GM19328 (cell line): Measurements from ENCODE around the gene TRAK1.
A peak's percentile ranks its signal among the peaks of the same experiment; 100 is the strongest.

Experiments
- ATAC-seq: cut with Tn5 transposase; IDR thresholded peaks from one replicate; pipeline ENCODE4 v1.9.1; 2021; ENCODE audit warnings: mild to moderate bottlenecking, moderate library complexity; ENCODE audit not compliant: unreplicated experiment

Gene TRAK1

DNA sequence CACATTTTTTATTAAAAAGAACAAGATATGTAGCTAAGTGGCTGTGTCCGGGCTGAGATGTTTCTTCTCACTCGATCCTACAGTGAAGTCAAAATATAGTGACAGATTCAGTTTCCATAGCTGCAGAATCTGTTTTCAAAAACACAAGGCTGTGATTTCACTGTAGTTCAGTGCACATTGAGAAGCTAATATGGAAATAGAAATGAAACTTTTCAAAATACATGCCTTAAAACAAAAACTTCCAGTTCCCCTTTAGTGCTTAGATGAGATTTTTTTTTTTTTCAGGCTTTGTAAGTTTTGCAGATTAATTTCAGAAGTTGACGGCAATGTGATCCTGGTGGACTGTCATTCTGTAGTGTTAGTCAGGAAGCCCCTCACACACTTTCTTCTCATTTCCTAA is 23.8 kb upstream of the TRAK1 start:
- peak; percentile 69 for ATAC-seq

- no peak for ATAC-seq
Measured at GRCh38 chr3:42068303-42069088, 22.7 kb upstream of the TRAK1 start.

GRCh38 chr3:42070089-42070488 is 21.1 kb upstream of the TRAK1 start:
- ATAC-seq = no peak

GRCh38 chr3:42070524-42070923 is 20.6 kb upstream of the TRAK1 start:
- no peak for ATAC-seq

GRCh38 chr3:42071904-42072812 is 19.0 kb upstream of the TRAK1 start:
- no peak for ATAC-seq

- no peak for ATAC-seq
Measured at GRCh38 chr3:42072831-42073301, 18.3 kb upstream of the TRAK1 start.

DNA sequence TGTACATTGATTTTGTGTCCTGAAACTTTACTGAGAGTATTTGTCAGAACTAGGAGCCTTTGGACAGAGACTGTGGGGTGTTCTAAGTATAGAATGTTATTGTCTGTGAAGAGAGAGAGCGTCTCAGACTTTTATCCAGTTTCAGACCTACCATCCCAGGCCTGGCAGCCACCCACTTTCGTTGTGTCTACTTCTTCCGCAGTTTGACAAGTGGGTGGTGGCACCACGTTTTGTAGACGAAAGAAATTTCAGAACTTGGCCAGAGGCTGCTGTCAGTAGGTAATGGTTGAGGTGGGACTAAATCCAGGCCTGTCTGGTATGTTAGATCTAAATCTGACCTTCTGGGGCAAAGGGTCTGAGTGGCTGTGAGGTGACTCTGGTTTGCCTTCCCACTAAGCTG is 13.4 kb upstream of the TRAK1 start:
- ATAC-seq = no peak

GRCh38 chr3:42078677-42079076 is 12.5 kb upstream of the TRAK1 start:
- no peak for ATAC-seq

GRCh38 chr3:42079701-42080452 is 11.3 kb upstream of the TRAK1 start:
- ATAC-seq = no peak

- ATAC-seq = no peak
Measured at GRCh38 chr3:42080453-42080872, 10.7 kb upstream of the TRAK1 start.

DNA sequence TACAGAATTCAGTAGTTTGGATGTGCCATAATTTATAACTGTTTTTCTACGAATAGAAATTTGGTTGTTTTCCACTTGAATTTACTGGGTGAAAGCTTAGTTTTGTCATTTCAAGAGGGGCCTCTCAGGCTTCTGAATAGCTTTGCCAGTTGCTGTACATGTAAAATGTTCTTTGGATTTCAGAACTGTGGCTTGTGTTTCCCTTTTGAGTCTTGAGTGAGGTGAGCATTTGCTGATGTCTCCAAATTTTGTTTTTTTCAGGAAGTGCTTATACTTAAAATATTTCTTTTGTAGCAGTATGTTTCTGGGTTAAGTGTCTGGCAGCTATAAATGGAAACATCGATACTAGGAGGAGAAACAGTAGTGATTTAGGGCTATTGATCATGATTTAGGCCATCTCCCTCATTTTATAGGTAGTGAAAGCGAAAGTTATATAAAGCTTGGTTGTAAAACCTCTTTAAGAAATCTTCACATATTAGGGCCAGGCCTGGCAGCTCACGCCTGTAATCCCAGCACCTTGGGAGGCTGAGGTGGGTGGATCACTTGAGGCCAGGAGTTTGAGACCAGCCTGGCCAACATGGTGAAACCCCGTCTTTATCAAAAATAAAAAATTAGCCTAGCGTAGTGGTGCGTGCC is 9.2 kb upstream of the TRAK1 start:
- peak; percentile 49 for ATAC-seq

- no peak for ATAC-seq
Measured at GRCh38 chr3:42084586-42084985, 6.6 kb upstream of the TRAK1 start.

DNA sequence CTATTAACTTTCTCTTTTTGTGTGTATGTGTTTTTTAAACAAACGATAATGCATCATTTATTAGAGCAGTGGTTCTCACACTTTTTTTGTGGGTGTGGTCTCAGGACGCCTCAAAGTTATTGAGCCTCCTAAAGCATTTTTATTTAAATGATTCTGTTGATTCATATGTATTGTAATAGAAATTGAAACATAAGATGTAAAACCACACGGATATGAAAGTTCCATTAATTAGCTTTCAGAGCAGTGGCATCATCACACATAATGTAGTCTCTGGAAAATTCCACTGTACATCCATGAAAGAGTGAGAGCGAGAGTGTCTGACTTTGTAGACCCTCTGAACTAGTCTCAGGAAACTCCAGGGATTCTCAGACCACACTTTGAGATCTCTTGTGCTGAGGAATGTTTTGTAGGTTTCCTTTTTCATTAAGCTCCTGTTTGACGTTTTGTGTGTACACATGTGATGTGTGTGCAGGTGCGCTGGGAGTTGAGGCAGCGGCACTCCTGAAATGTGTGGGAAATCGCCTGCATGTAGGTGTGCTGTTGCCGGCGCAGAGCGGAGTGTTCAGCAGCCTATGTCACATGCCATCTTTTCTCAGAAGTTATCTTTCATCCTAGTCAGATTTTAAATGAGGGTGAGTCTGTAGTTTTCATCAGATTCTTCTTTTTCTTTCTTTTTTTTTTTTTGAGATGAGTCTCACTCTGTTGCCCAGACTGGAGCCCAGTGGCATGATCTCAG is 5.3 kb upstream of the TRAK1 start:
- no peak for ATAC-seq

GRCh38 chr3:42088803-42089530 is 2.2 kb upstream of the TRAK1 start:
- no peak for ATAC-seq

GRCh38 chr3:42092006-42092405 is 849 bp downstream of the TRAK1 start:
- ATAC-seq = no peak

DNA sequence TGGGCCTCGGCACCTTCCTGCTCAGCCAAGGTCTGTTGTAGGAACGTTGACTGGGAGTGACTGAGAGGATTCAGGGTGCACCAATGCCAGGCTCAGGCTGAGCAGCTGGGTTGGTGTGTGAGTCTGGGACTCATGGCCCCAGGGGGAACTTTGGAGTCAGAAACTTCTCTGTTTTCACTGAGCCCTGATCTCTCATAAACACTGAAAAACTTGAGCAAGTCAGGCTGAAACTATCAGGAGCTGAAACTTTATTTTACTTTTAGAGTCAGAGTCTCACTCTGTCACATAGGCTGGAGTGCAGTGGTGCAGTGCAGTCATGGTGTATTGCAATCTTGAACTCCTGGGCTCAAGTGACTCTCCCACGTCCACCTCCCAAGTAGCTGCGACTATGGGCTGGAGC is 3.0 kb downstream of the TRAK1 start:
- no peak for ATAC-seq

- ATAC-seq = no peak
Measured at GRCh38 chr3:42094691-42095391, 3.7 kb downstream of the TRAK1 start.

- ATAC-seq = no peak
Measured at GRCh38 chr3:42095540-42095939, 4.4 kb downstream of the TRAK1 start.
